ENCODE results near the gene MTNR1B. TPM values are rescaled to one million over a fixed set of nuclear protein-coding genes. Genes with fewer than 3 reads are reported as not detected.

Gene MTNR1B
- total RNA-seq, 1 donor from 2014 or later = not detected

DNA sequence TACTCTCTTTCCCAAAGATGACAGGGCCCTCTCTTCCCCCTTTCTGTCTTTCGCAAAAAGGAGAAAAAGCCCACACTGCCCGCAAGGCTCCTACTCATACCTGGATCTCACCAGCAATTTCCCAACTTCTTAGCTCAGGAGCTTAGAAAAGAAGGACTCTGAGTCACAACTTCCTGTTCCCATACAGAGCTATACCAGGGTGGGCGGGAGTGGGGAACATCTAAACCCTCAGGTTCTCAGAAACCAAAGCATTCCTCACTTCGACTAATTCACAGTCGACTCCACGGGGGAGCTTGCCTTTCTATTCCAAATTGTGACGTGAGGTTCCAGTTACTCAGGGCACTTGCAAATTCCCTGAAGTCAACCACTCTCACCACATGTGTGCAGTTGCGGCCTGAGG lies 61.9 kb downstream of the MTNR1B start:
- no peak for DNase-seq
- Mint-ChIP-seq H3K4me3 (peak overlapping the region; percentile 23), H3K27me3 (no peaks in the 10 kb centered on the region), H3K36me3 (ENCODE audit: low read depth) (no peaks in the 10 kb centered on the region), H3K4me1 (peaks cover 4% of the 10 kb centered on the region), H3K9me3 (no peaks in the 10 kb centered on the region), H3K27ac (peak overlapping the region; percentile 17)
- intact Hi-C loops (cut with micrococcal nuclease) = loop anchor here (1.0 kb wide), 1 partner anchor 24 kb away; no protein-coding TSS in a partner anchor

Other genes starting within 250 kb of the MTNR1B start
- gene SLC36A4, start 228.3 kb downstream of the MTNR1B start, total RNA-seq = 14.7 and 16.1 TPM in 2 replicates